ENCODE results near the gene STK17A.

Gene STK17A

DNA sequence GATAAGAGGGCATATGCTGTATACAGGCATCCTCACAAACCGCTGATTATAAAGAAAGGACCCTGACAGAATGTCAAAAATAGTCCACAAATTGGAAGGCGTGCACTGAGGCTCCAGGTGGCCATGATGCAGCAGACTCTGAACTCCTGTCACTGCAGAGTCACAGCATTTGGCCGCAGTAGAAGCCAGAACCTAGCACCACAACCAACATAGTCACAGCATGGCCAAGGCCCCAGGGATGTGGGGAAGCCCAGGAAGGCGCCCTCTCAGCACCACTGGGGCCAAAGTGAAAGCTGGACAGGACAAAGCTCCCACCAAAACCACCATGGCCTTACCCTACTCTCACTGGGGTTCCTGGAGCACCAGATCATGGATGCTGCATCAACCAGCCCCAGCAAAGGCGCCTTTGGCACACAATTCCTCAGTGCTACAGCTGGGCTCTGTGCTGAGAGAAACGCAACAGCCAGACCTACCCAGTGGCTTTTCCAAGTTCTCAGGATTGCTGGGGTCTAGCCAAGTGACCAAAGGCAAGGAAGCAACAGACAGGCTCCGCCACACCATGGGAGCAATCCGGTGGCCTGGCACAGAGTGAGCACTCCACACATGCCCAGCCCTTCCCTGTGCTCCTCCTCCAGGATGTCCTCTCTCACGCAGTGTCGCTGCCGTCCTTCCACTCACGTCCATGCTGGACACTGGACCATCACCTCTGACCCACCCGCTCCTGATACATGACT is 60.2 kb downstream of the STK17A start:
- DNase-seq (ENCODE audit: extremely low spot score) = no peak
- ChIA-PET POLR2A (no interaction called here), CTCF (no interaction called here)
- TF ChIP-seq BHLHE40 (IDR thresholded peaks at IDR 0.05; ENCODE audit: borderline replicate concordance) = no peak
- no peak for TF ChIP-seq FOXM1 (IDR thresholded peaks at IDR 0.05; ENCODE audit: borderline replicate concordance)
- no peak for TF ChIP-seq SP1 (IDR thresholded peaks at IDR 0.05)
- TF ChIP-seq ARNT (IDR thresholded peaks at IDR 0.05) = no peak
- no peak for TF ChIP-seq TARDBP (IDR thresholded peaks at IDR 0.05)
- no peak for TF ChIP-seq FOXA1 (IDR thresholded peaks at IDR 0.05)
- no peak for TF ChIP-seq CTBP1 (IDR thresholded peaks at IDR 0.05; ENCODE audit: borderline replicate concordance)
- TF ChIP-seq L3MBTL2 (conservative IDR thresholded peaks at IDR 0.05) = no peak
- no peak for TF ChIP-seq HDGF (IDR thresholded peaks at IDR 0.05; ENCODE audit: borderline replicate concordance)
- TF ChIP-seq FOXK2 (IDR thresholded peaks at IDR 0.05) = no peak
- TF ChIP-seq, protein P1, sequence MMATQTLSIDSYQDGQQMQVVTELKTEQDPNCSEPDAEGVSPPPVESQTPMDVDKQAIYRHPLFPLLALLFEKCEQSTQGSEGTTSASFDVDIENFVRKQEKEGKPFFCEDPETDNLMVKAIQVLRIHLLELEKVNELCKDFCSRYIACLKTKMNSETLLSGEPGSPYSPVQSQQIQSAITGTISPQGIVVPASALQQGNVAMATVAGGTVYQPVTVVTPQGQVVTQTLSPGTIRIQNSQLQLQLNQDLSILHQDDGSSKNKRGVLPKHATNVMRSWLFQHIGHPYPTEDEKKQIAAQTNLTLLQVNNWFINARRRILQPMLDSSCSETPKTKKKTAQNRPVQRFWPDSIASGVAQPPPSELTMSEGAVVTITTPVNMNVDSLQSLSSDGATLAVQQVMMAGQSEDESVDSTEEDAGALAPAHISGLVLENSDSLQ (IDR thresholded peaks at IDR 0.05) = no peak
- no peak for TF ChIP-seq ELF4 (IDR thresholded peaks at IDR 0.05)
- no peak for TF ChIP-seq SUZ12 (IDR thresholded peaks at IDR 0.05)
- TF ChIP-seq NFRKB (IDR thresholded peaks at IDR 0.05) = no peak
- no peak for TF ChIP-seq ZNF384 (IDR thresholded peaks at IDR 0.05)
- no peak for TF ChIP-seq LEF1 (IDR thresholded peaks at IDR 0.05; ENCODE audit: borderline replicate concordance)

DNA sequence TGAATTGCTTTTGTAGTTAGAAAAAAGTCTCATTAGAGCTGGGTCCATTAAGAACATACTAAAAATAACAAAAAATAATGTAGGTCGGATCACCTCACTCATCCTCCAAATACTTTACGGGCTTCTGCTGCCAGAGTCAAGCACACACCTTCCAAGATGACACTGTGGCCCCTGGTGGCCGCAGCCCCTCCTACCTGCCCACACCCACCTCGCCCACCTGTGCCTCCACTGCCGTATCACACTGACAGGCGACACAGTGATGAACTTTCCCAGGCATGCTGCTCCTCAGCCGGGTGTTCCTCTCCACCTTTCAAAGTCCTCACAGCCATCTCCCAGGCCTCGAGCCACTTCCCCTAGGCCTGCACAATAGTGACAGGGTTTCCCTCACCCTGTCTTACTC is 60.9 kb downstream of the STK17A start:
- ChIA-PET POLR2A (no interaction called here), CTCF (no interaction called here)
- TF ChIP-seq ELF4 (IDR thresholded peaks at IDR 0.05) (no peak), L3MBTL2 (conservative IDR thresholded peaks at IDR 0.05) (no peak), LEF1 (IDR thresholded peaks at IDR 0.05; ENCODE audit: borderline replicate concordance) (no peak), ZNF384 (IDR thresholded peaks at IDR 0.05) (no peak), TARDBP (IDR thresholded peaks at IDR 0.05) (no peak), SUZ12 (IDR thresholded peaks at IDR 0.05) (no peak), SP1 (IDR thresholded peaks at IDR 0.05) (no peak), NFRKB (IDR thresholded peaks at IDR 0.05) (no peak), BHLHE40 (IDR thresholded peaks at IDR 0.05; ENCODE audit: borderline replicate concordance) (no peak), ARNT (IDR thresholded peaks at IDR 0.05) (no peak), FOXK2 (IDR thresholded peaks at IDR 0.05) (no peak)
- TF ChIP-seq, protein P1 (IDR thresholded peaks at IDR 0.05) = no peak
- DNase-seq (ENCODE audit: extremely low spot score) = no peak

DNA sequence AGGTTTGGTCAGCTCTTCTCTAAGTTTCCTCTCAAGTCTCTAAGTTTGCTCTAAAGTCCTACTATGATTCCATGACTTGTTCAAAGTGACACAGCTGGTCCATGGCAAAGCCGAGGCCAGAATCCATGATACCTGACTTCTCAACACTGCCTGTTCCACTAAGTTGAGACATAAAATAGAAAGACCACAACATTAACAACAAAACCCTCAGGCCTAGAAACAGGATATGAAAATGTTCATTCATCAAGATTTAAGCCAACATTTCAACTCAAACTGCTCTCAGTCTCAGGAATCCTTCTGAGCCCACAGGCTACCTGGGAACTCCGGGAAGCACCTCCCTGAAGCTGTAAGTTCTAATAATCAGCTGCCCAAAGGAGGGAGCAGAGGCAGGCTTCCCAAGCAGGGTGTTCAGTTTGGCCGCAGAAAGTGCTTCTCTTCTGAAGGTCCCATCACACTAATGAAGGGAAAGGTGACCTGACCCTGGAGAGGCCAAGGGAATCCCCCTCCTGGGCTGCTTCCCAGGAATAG is 62.9 kb downstream of the STK17A start:
- no peak for DNase-seq (ENCODE audit: extremely low spot score)
- TF ChIP-seq ARNT (IDR thresholded peaks at IDR 0.05) (no peak), ELF4 (IDR thresholded peaks at IDR 0.05) (no peak), L3MBTL2 (conservative IDR thresholded peaks at IDR 0.05) (no peak), BHLHE40 (IDR thresholded peaks at IDR 0.05; ENCODE audit: borderline replicate concordance) (no peak), FOXA1 (IDR thresholded peaks at IDR 0.05) (no peak), TARDBP (IDR thresholded peaks at IDR 0.05) (no peak)
- ChIA-PET POLR2A (no interaction called here), CTCF (interaction anchor here (0.6 kb wide), 1 partner anchor 52 kb away, joined by 3 read pairs; no protein-coding TSS in a partner anchor)

DNA sequence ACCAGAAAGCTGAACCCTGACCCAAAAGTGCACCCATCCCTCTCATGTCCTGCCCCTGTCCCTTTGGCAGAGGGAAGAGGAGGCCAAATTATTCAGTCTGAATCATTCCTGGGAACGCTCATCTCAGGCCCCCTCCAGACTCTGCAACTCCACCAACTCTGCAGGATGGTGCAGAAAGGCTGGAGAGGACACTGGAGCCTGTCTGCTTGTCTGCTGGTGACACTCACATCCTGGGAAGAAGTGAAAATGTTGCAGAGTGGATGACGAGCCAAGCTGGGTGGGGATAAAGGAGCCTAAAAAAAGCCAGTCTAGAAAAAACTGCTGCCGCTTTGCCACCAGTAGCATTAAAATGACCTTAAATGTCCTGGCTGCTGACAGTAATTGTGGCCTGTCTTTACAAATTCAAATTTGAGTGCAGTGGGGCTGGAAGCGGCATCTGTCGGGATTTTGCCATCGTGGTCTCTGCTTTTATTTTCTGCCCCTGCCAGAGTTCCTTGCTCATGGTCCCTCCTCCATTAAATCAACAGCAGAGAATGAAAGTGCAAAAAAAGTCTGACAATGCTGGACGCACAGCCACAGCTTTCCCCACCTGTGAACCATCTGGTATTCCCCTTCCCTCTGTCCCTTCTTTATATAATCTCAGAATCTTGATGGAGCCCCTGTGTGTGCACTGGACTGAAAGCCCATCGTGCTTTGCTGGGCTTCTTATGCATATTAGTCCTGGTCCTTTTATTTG is 63.9 kb downstream of the STK17A start:
- no peak for DNase-seq (ENCODE audit: extremely low spot score)
- CTCF ChIA-PET = no interaction called here
- TF ChIP-seq FOXA1 (IDR thresholded peaks at IDR 0.05) = no peak
- TF ChIP-seq CTBP1 (IDR thresholded peaks at IDR 0.05; ENCODE audit: borderline replicate concordance) = no peak
- no peak for TF ChIP-seq ARNT (IDR thresholded peaks at IDR 0.05)
- POLR2A ChIA-PET = no interaction called here

DNA sequence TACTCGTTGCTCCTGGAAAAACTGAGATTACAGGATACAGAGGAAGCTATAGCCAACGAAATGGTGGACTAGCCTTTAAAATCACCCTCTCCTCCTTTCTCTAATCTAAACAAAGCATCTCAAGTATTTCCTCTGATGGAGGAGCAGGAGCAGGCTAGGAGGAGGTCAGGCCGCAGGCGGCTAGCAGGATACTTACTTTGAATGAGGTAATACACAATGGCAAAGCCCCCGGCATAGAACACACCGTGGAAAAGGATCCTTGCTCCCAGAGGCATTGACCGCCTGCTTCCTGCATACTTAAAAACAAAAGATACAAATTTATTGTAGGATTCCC is 64.4 kb downstream of the STK17A start:
- POLR2A ChIA-PET = no interaction called here
- no peak for DNase-seq (ENCODE audit: extremely low spot score)
- CTCF ChIA-PET = no interaction called here
- TF ChIP-seq FOXK2 (IDR thresholded peaks at IDR 0.05) (no peak), HDGF (IDR thresholded peaks at IDR 0.05; ENCODE audit: borderline replicate concordance) (no peak), SP1 (IDR thresholded peaks at IDR 0.05) (no peak), NFRKB (IDR thresholded peaks at IDR 0.05) (no peak), ZNF384 (IDR thresholded peaks at IDR 0.05) (no peak), L3MBTL2 (conservative IDR thresholded peaks at IDR 0.05) (no peak), LEF1 (IDR thresholded peaks at IDR 0.05; ENCODE audit: borderline replicate concordance) (no peak), CTBP1 (IDR thresholded peaks at IDR 0.05; ENCODE audit: borderline replicate concordance) (no peak), FOXM1 (IDR thresholded peaks at IDR 0.05; ENCODE audit: borderline replicate concordance) (no peak)
- TF ChIP-seq, protein P1 (IDR thresholded peaks at IDR 0.05) = no peak

Measured in HEK293T (cell line).